Liver (tissue), 9 donors: Measurements from ENCODE around the gene HPDL. TPM values are rescaled to one million over a fixed set of nuclear protein-coding genes. Genes with fewer than 3 reads are reported as not detected.

Source experiments
- DNase-seq: peaks from one replicate; pipeline ENCODE4 v3.0.0-alpha.2; 2017; ENCODE audit warnings: low spot score
- H3K27ac ChIP-seq, 2 donors: one replicate each; pipeline ENCODE4 v1.7.0; 2013; ENCODE audit warnings: inconsistent platforms in 2 of 2, low read length in 2 of 2, control low read depth in 1 of 2, low read depth in 1 of 2, mild to moderate bottlenecking in 1 of 2
- H3K27me3 ChIP-seq, 4 donors: one replicate each; pipeline versions ENCODE4 v1.6.1 to v1.7.0; 2013; ENCODE audit warnings: low read length in 3 of 4, inconsistent platforms in 1 of 4, mild to moderate bottlenecking in 1 of 4, moderate library complexity in 1 of 4; ENCODE audit not compliant: control insufficient read depth in 4 of 4, insufficient read depth in 4 of 4
- H3K36me3 ChIP-seq, 4 donors: one replicate each; pipeline versions ENCODE4 v1.6.1 to v1.7.0; 2013; ENCODE audit warnings: low read length in 3 of 4, mild to moderate bottlenecking in 3 of 4, low read depth in 1 of 4, moderate library complexity in 1 of 4; ENCODE audit not compliant: control insufficient read depth in 4 of 4, insufficient read depth in 3 of 4
- H3K4me1 ChIP-seq, 4 donors: one replicate each; pipeline versions ENCODE4 v1.6.1 to v1.7.0; 2013; ENCODE audit warnings: low read length in 3 of 4, mild to moderate bottlenecking in 3 of 4, moderate library complexity in 1 of 4; ENCODE audit not compliant: control insufficient read depth in 4 of 4, insufficient read depth in 4 of 4
- H3K4me3 ChIP-seq, 3 donors: one replicate each; pipeline versions ENCODE4 v1.6.1 to v1.7.0; 2013; ENCODE audit warnings: low read length in 3 of 3, control low read depth in 1 of 3, low read depth in 1 of 3, mild to moderate bottlenecking in 1 of 3
- H3K9ac ChIP-seq, 2 donors: one replicate each; pipeline ENCODE4 v1.7.0; 2013; ENCODE audit warnings: low read length in 2 of 2, mild to moderate bottlenecking in 2 of 2, moderate library complexity in 2 of 2, control low read depth in 1 of 2, low read depth in 1 of 2
- H3K9me3 ChIP-seq, 4 donors: one replicate each; pipeline versions ENCODE4 v1.6.1 to v1.7.0; 2013; ENCODE audit warnings: low read length in 3 of 4; ENCODE audit not compliant: control insufficient read depth in 4 of 4
- EGR1 ChIP-seq, 2 donors: IDR thresholded peaks; 2 replicates each; pipeline ENCODE4 v1.6.1; 2016 to 2018; ENCODE audit warnings: antibody characterized with exemption in 2 of 2, low read depth in 2 of 2
- FOXA1 ChIP-seq: IDR thresholded peaks from 2 replicates; pipeline ENCODE4 v1.6.1; 2016; ENCODE audit warnings: antibody characterized with exemption
- FOXA2 ChIP-seq: IDR thresholded peaks from 2 replicates; pipeline ENCODE4 v1.6.1; 2016; ENCODE audit warnings: antibody characterized with exemption
- GABPA ChIP-seq, 2 donors: IDR thresholded peaks in 1 of 2; conservative IDR thresholded peaks in 1 of 2; 2 replicates each; pipeline ENCODE4 v1.6.1; 2016; ENCODE audit warnings: antibody characterized with exemption in 2 of 2, mild to moderate bottlenecking in 1 of 2, moderate library complexity in 1 of 2
- HNF4A ChIP-seq, 2 donors: conservative IDR thresholded peaks; 2 replicates each; pipeline ENCODE4 v1.6.1; 2016; ENCODE audit warnings: antibody characterized with exemption in 2 of 2, mild to moderate bottlenecking in 2 of 2
- HNF4G ChIP-seq: IDR thresholded peaks from 2 replicates; pipeline ENCODE4 v1.6.1; 2016; ENCODE audit warnings: antibody characterized with exemption
- JUND ChIP-seq, 2 donors: IDR thresholded peaks; 2 replicates each; pipeline ENCODE4 v1.6.1; 2016; ENCODE audit warnings: antibody characterized with exemption in 2 of 2
- NR2F2 ChIP-seq: IDR thresholded peaks from 2 replicates; pipeline ENCODE4 v1.6.1; 2016; ENCODE audit warnings: antibody characterized with exemption
- RAD21 ChIP-seq, 2 donors: IDR thresholded peaks; 2 replicates each; pipeline ENCODE4 v1.6.1; 2016; ENCODE audit warnings: antibody characterized with exemption in 2 of 2, mild to moderate bottlenecking in 2 of 2
- RXRA ChIP-seq, 2 donors: IDR thresholded peaks; 2 replicates each; pipeline ENCODE4 v1.6.1; 2017 to 2018; ENCODE audit warnings: antibody characterized with exemption in 2 of 2, mild to moderate bottlenecking in 1 of 2
- SP1 ChIP-seq: IDR thresholded peaks from 2 replicates; pipeline ENCODE4 v1.6.1; 2018; ENCODE audit warnings: antibody characterized with exemption, mild to moderate bottlenecking
- TAF1 ChIP-seq: conservative IDR thresholded peaks from 2 replicates; pipeline ENCODE4 v1.6.1; 2016; ENCODE audit warnings: antibody characterized with exemption, mild to moderate bottlenecking
- YY1 ChIP-seq: IDR thresholded peaks from 2 replicates; pipeline ENCODE4 v1.6.1; 2016; ENCODE audit warnings: antibody characterized with exemption, mild to moderate bottlenecking
- WGBS: extraction: QIAGEN DNeasy Blood & Tissue Kit; methylation state at CpG from one replicate; pipeline ENCODE4 v1.1.7; 2013; 5-methylcytosine and 5-hydroxymethylcytosine counted together
- polyA plus RNA-seq, 2 donors: library from polyadenylated mRNA; stranded (reverse) in 1 of 2; unstranded in 1 of 2; fragments of 200-250 nt in 1 of 2; fragments of >200 nt in 1 of 2; fragmentation: Nextera tagmentation in 1 of 2; extraction: Ambion mirVana in 1 of 2; gene quantifications; one replicate each; pipeline versions ENCODE4 v1.2.1 to v1.2.3, GENCODE V29; 2013 to 2015
- total RNA-seq, 2 donors: library from RNA; depleted of rRNA; stranded (reverse); fragments of >200 nt; gene quantifications; one replicate each; pipeline ENCODE4 v1.2.3, GENCODE V29; 2014
- TF ChIP-seq, protein P1 (sequence below): IDR thresholded peaks from 2 replicates; pipeline ENCODE4 v1.6.1; 2016; ENCODE audit warnings: antibody characterized with exemption
- TF ChIP-seq, protein P2 (sequence below): IDR thresholded peaks from 2 replicates; pipeline ENCODE4 v1.6.1; 2016; ENCODE audit warnings: antibody characterized with exemption
- TF ChIP-seq, protein P3 (sequence below): IDR thresholded peaks from 2 replicates; pipeline ENCODE4 v1.6.1; 2016; ENCODE audit warnings: antibody characterized with exemption
- TF ChIP-seq, protein P4 (sequence below): IDR thresholded peaks from 2 replicates; pipeline ENCODE4 v1.6.1; 2016; ENCODE audit warnings: antibody characterized with exemption, mild to moderate bottlenecking
- TF ChIP-seq, protein P5 (sequence below): fragments of 150-350 bp; IDR thresholded peaks from 2 replicates; pipeline ENCODE4 v1.5.1; 2017; ENCODE audit warnings: improper control_type of control experiment, low read depth, low read length; ENCODE audit not compliant: missing input control
- donor health status: healthy.
- donor health status: healthy.
- donor health status: healthy.
- donor health status: healthy.
- donor health status: healthy.

HPDL gene
- total and polyA plus RNA-seq, 4 donors = 0.09 to 5.2 (median 0.15) TPM; not detected in 1

DNA sequence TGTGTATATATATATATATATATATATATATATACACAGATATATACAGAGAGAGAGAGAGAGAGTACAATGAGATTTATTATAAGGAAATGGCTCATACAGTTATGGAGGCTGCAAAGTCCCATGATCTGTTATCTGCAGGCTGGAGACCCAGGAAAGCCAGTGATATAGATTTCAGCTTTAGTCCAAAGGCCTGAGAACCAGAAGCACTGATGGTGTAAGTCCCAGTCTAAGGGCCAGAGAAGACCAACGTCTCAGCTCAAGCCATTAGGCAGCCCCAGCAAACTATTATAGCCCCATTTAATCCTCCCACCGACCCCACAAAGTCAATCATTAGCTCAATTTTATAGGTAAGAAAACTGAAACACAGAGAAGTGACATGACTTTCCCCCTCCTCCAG lies 35.0 kb upstream of the HPDL start:
- Histone ChIP-seq H3K36me3 (no peaks in the 10 kb centered on the region), H3K9ac (no peak overlapping the region), H3K27me3 (no peaks in the 10 kb centered on the region), H3K4me1 (no peaks in the 10 kb centered on the region), H3K27ac (no peak overlapping the region), H3K9me3 (no peaks in the 10 kb centered on the region), H3K4me3 (no peak overlapping the region)
- WGBS = 76% methylated on average over 2 of the region's 2 CpGs
- DNase-seq = no peak
- no peak for TF ChIP-seq YY1
- TF ChIP-seq, protein P1, sequence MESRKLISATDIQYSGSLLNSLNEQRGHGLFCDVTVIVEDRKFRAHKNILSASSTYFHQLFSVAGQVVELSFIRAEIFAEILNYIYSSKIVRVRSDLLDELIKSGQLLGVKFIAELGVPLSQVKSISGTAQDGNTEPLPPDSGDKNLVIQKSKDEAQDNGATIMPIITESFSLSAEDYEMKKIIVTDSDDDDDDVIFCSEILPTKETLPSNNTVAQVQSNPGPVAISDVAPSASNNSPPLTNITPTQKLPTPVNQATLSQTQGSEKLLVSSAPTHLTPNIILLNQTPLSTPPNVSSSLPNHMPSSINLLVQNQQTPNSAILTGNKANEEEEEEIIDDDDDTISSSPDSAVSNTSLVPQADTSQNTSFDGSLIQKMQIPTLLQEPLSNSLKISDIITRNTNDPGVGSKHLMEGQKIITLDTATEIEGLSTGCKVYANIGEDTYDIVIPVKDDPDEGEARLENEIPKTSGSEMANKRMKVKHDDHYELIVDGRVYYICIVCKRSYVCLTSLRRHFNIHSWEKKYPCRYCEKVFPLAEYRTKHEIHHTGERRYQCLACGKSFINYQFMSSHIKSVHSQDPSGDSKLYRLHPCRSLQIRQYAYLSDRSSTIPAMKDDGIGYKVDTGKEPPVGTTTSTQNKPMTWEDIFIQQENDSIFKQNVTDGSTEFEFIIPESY = no peak
- TF ChIP-seq HNF4G = no peak
- TF ChIP-seq HNF4A (conservative IDR thresholded peaks at IDR 0.05) = no peak
- no peak for TF ChIP-seq SP1
- TF ChIP-seq EGR1 (IDR thresholded peaks at IDR 0.05; ENCODE audit: low read depth in 2 of 2) = no peak
- no peak for TF ChIP-seq TAF1
- no peak for TF ChIP-seq FOXA2
- TF ChIP-seq, protein P2, sequence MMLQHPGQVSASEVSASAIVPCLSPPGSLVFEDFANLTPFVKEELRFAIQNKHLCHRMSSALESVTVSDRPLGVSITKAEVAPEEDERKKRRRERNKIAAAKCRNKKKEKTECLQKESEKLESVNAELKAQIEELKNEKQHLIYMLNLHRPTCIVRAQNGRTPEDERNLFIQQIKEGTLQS = no peak
- TF ChIP-seq, protein P3, sequence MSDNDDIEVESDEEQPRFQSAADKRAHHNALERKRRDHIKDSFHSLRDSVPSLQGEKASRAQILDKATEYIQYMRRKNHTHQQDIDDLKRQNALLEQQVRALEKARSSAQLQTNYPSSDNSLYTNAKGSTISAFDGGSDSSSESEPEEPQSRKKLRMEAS = no peak
- TF ChIP-seq, protein P4, sequence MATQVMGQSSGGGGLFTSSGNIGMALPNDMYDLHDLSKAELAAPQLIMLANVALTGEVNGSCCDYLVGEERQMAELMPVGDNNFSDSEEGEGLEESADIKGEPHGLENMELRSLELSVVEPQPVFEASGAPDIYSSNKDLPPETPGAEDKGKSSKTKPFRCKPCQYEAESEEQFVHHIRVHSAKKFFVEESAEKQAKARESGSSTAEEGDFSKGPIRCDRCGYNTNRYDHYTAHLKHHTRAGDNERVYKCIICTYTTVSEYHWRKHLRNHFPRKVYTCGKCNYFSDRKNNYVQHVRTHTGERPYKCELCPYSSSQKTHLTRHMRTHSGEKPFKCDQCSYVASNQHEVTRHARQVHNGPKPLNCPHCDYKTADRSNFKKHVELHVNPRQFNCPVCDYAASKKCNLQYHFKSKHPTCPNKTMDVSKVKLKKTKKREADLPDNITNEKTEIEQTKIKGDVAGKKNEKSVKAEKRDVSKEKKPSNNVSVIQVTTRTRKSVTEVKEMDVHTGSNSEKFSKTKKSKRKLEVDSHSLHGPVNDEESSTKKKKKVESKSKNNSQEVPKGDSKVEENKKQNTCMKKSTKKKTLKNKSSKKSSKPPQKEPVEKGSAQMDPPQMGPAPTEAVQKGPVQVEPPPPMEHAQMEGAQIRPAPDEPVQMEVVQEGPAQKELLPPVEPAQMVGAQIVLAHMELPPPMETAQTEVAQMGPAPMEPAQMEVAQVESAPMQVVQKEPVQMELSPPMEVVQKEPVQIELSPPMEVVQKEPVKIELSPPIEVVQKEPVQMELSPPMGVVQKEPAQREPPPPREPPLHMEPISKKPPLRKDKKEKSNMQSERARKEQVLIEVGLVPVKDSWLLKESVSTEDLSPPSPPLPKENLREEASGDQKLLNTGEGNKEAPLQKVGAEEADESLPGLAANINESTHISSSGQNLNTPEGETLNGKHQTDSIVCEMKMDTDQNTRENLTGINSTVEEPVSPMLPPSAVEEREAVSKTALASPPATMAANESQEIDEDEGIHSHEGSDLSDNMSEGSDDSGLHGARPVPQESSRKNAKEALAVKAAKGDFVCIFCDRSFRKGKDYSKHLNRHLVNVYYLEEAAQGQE = no peak
- no peak for TF ChIP-seq RAD21 (IDR thresholded peaks at IDR 0.05)
- TF ChIP-seq RXRA (IDR thresholded peaks at IDR 0.05) = no peak
- no peak for TF ChIP-seq JUND (IDR thresholded peaks at IDR 0.05)
- TF ChIP-seq, protein P5, sequence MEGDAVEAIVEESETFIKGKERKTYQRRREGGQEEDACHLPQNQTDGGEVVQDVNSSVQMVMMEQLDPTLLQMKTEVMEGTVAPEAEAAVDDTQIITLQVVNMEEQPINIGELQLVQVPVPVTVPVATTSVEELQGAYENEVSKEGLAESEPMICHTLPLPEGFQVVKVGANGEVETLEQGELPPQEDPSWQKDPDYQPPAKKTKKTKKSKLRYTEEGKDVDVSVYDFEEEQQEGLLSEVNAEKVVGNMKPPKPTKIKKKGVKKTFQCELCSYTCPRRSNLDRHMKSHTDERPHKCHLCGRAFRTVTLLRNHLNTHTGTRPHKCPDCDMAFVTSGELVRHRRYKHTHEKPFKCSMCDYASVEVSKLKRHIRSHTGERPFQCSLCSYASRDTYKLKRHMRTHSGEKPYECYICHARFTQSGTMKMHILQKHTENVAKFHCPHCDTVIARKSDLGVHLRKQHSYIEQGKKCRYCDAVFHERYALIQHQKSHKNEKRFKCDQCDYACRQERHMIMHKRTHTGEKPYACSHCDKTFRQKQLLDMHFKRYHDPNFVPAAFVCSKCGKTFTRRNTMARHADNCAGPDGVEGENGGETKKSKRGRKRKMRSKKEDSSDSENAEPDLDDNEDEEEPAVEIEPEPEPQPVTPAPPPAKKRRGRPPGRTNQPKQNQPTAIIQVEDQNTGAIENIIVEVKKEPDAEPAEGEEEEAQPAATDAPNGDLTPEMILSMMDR = no peak
- TF ChIP-seq NR2F2 = no peak
- TF ChIP-seq FOXA1 = no peak
- TF ChIP-seq GABPA (IDR thresholded peaks at IDR 0.05 in 1 of 2, conservative IDR thresholded peaks at IDR 0.05 in 1 of 2) = no peak
